ENCODE measurements around the gene KRTAP2-2.
"Not testable (repeated sequence)": the region's sequence is repeated elsewhere in the genome, so short reads cannot be mapped to it uniquely, and the experiment has no call there.

Gene KRTAP2-2

DNA sequence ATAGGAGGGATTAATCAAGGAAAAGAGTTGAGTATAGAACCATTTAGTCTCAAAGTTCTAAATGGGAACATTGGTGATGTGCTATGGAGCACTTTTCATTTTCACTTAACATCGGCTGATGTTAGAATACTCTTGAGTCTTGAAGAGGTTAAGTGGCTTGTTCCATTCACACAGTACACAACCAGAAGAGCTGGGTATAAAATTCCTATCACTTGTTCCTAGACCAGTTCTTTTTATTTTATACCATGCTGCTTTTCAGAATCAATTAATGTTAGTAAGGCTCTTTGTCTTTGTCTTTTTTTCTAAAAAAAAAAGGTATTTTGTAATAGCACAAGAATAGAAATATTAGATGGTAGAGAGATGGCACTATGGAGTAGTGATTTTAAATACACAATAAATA, 12.1 kb downstream of the KRTAP2-2 start:
- H3K27me3 ChIP-seq, result no peaks in the 10 kb centered on the region
- H3K9ac ChIP-seq, result no peak overlapping the region
- no peak overlapping the region for H3K4me2 ChIP-seq
- peaks cover 9% of the 10 kb centered on the region; the same call in 1 of the 2 replicates for H3K9me3 ChIP-seq
- no peak overlapping the region for H3K27ac ChIP-seq
- H3K4me3 ChIP-seq, result no peak overlapping the region
- no peaks in the 10 kb centered on the region for H3K4me1 ChIP-seq
- H4K20me1 ChIP-seq, result no peaks in the 10 kb centered on the region
- TF ChIP-seq Cebpa-rat (IDR thresholded peaks at IDR 0.05), result no peak
- H3K36me3 ChIP-seq, result no peaks in the 10 kb centered on the region

DNA sequence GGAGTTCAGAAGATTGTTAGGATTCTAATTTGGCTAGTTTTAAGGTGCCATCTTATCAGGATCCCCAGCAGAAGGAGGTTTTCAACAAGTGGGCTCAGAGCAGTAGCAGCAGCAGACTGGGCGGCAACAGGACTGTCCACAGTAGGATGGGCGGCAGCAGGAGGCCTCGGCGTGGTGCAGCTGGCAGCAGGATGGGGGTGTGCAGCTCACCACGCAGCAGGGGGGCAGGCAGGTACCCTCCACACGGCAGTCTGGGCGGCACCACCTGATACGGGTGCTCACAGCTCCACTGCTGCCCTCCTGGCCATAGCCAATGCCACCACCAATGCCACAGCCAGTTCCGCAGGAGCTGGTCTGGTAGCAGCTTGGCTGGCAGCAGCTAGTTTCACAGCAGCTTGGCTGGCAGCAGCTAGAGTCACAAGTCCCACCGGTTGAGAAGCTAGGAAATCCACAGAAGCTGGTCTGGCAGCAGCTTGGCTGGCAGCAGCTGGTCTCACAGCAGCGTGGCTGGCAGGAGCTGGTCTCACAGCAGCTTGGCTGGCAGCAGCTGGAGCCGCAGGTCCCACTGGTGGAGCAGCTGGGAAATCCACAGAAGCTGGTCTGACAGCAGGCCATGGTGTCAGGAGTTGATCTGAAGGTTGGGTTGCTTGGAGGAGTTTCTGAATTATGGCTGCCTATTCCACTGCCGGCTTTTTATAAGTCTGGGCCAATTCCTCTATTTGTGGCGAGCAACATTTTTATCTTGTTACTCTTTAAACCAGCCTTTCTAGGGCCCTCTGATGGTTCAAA, 14.1 kb downstream of the KRTAP2-2 start, which contains the start of gene KRTAP1-1:
Gene KRTAP1-1 (minus strand): TSS at position 668 of the 789 bp plus-strand sequence. CDS start 53 bp downstream, at position 615.
- H3K9me3 ChIP-seq, H3K9ac ChIP-seq: not testable (repeated sequence)

DNA sequence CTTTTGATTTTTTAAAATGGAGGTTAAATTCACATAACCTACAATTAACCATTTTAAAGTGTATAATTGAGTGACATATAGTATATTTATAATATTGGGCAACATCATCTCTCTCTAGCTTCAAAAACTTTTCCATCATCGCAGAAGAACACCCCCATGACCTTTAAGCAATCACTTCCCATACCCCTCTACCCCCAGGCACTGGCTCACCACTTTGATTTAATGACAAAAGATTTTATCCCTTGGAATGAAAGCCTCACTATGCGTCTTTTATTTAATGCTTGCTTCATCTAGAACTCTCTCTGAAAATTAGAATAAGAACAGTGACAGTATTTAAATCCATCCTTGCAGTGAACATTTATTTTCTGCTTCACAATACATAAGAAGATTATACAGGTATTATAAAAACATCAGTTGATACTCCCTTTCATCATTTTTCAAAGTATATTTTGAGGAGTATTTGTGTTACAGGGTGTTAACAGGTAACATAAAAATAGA, 17.1 kb downstream of the KRTAP2-2 start:
- Histone ChIP-seq H3K36me3 (no peaks in the 10 kb centered on the region), H3K27ac (no peak overlapping the region), H4K20me1 (no peaks in the 10 kb centered on the region), H3K4me1 (no peaks in the 10 kb centered on the region), H3K4me3 (no peak overlapping the region), H3K27me3 (no peaks in the 10 kb centered on the region), H3K4me2 (no peak overlapping the region), H3K9me3 (peaks cover 2% of the 10 kb centered on the region; the same call in 1 of the 2 replicates), H3K9ac (no peak overlapping the region)
- no peak for TF ChIP-seq Cebpa-rat (IDR thresholded peaks at IDR 0.05)

More for the DNA sequence above, 14.1 kb downstream of the KRTAP2-2 start, which contains the start of gene KRTAP1-1:
- H3K36me3 ChIP-seq, H3K4me1 ChIP-seq, H3K27ac ChIP-seq, H3K4me2 ChIP-seq, H3K4me3 ChIP-seq, H4K20me1 ChIP-seq, H3K27me3 ChIP-seq: not testable (repeated sequence)

DNA sequence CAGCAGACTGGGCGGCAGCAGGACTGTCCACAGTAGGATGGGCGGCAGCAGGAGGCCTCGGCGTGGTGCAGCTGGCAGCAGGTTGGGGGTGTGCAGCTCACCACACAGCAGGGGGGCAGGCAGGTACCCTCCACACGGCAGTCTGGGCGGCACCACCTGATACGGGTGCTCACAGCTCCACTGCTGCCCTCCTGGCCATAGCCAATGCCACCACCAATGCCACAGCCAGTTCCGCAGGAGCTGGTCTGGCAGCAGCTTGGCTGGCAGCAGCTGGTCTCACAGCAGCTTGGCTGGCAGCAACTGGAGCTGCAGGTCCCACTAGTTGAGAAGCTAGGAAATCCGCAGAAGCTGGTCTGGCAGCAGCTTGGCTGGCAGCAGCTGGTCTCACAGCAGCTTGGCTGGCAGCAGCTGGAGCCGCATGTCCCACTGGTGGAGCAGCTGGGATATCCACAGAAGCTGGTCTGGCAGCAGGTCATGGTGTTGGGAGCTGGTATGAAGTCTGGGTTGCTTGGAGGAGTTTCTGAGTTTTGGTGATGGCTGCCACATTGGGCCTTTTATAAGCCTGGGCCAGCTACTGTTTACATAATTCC, 20.6 kb downstream of the KRTAP2-2 start, which contains the start of gene KRTAP1-3:
Gene KRTAP1-3 (minus strand): TSS at position 529 of the 590 bp plus-strand sequence. CDS start 53 bp downstream, at position 476.
- H3K4me2 ChIP-seq, H3K36me3 ChIP-seq, H4K20me1 ChIP-seq, H3K4me1 ChIP-seq, H3K27ac ChIP-seq, H3K9ac ChIP-seq, H3K4me3 ChIP-seq, H3K27me3 ChIP-seq, H3K9me3 ChIP-seq: not testable (repeated sequence)

DNA sequence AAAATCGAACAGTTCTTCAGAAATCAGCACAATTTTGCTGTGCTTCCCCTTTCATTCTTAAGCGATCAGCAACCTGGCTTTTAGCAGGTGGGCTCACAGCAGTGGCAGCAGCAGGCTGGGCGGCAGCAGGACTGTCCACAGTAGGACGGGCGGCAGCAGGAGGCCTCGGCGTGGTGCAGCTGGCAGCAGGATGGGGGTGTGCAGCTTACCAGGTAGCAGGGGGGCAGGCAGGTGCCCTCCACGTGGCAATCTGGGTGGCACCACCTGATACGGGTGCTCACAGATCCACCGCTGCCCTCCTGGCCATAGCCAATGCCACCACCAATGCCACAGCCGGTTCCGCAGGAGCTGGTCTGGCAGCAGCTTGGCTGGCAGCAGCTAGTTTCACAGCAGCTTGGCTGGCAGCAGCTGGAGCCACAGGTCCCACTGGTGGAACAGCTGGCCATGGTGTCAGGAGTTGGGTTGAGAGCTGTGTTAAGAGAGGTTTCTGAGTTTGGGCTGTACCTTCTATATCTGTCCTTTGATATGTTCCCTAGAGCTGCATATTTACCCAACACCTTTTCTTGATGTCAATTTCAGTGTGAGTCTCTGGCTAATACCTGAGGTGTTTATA, 25.3 kb downstream of the KRTAP2-2 start, which contains the start of gene KRTAP1-4:
Gene KRTAP1-4 (minus strand): TSS at position 563 of the 613 bp plus-strand sequence. CDS start 117 bp downstream, at position 446.
- Histone ChIP-seq H3K9me3 (no peaks in the 10 kb centered on the region), H3K27me3 (no peaks in the 10 kb centered on the region), H4K20me1 (no peaks in the 10 kb centered on the region), H3K27ac (no peak within 1 kb of the TSS), H3K9ac (no peak within 1 kb of the TSS), H3K4me2 (no peak within 1 kb of the TSS), H3K36me3 (no peaks in the 10 kb centered on the region), H3K4me3 (no peak within 1 kb of the TSS), H3K4me1 (no peaks in the 10 kb centered on the region)
- TF ChIP-seq Cebpa-rat (IDR thresholded peaks at IDR 0.05), result no peak

DNA sequence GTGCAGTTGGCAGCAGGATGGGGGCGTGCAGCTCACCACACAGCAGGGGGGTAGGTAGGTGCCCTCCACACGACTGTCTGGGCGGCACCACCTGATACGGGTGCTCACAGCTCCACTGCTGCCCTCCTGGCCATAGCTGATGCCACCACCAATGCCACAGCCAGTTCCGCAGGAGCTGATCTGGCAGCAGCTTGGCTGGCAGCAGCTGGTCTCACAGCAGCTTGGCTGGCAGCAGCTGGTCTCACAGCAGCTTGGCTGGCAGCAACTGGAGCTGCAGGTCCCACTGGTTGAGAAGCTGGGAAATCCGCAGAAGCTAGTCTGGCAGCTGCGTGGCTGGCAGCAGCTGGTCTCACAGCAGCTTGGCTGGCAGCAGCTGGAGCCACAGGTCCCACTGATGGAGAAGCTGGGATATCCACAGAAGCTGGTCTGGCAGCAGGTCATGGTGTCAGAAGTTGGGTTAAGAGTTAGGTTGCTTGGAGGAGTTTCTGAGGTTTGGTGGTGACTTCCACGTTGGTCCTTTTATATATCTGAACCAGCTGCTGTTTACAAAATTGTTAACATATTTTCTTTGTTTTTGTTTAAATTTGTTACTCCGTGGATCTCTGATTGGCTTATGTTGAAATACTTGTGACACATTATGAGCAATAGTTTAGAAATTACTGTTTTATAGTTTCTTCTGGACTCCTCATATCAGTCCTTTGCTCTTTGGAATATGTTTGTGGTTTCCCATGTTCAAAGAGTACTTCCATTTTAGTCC, 28.1 kb downstream of the KRTAP2-2 start, which contains the start of gene KRTAP1-5:
Gene KRTAP1-5 (minus strand): TSS at position 494 of the 757 bp plus-strand sequence. CDS start 53 bp downstream, at position 441.
- no peak within 1 kb of the TSS for H3K9ac ChIP-seq
- H4K20me1 ChIP-seq, result no peaks in the 10 kb centered on the region
- H3K36me3 ChIP-seq, result no peaks in the 10 kb centered on the region
- H3K4me3 ChIP-seq, result no peak within 1 kb of the TSS
- no peaks in the 10 kb centered on the region for H3K9me3 ChIP-seq
- no peaks in the 10 kb centered on the region for H3K27me3 ChIP-seq
- no peak within 1 kb of the TSS for H3K27ac ChIP-seq
- TF ChIP-seq Cebpa-rat (IDR thresholded peaks at IDR 0.05), result no peak
- H3K4me2 ChIP-seq, result no peak within 1 kb of the TSS
- H3K4me1 ChIP-seq, result no peaks in the 10 kb centered on the region

DNA sequence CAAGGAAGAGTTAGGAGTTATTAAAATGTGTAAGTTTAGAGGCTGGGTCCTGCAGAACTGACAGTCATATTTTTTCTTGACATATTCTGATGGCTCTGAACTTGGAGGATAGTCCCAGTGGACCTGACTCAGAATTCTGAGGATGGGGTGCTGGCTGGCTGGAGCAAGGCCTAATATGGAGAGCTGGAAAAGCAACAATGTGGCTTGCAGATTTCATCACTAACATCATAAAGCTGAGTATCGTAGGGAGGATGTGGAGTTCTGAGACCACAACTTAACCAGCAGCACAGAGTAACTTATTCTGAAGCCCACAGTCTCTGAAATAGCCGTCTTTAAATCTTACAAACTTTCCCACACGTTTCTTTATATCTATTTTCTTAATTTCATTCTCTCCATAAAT, 30.3 kb downstream of the KRTAP2-2 start:
- no peak for TF ChIP-seq Cebpa-rat (IDR thresholded peaks at IDR 0.05)
- no peak overlapping the region for H3K9ac ChIP-seq

DNA sequence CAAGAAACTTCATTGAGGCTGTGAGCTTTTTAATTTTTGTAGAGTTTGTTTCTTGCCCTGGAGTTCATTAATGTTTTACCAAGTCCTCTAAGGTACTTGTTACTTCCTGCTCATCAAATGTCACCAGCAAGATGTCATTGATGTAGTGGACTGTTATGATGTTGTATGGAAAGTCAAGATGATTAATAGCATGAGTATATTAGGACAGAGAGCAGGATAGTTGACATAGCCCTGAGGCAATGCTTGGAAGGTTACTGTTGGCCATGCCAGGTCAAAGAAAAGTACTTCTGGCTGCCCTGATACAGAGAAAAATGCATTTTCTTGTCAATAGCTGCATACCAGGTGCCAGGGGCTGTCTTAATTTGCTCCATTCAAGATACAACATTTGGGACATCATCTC, 34.7 kb downstream of the KRTAP2-2 start:
- Histone ChIP-seq H3K9me3 (0 out of 2 replicates have a peak, but pooled peaks cover 6% of the 10 kb centered on the region), H3K27ac (no peak overlapping the region), H4K20me1 (no peaks in the 10 kb centered on the region), H3K9ac (no peak overlapping the region), H3K36me3 (no peaks in the 10 kb centered on the region), H3K4me2 (no peak overlapping the region), H3K27me3 (no peaks in the 10 kb centered on the region), H3K4me3 (no peak overlapping the region), H3K4me1 (no peaks in the 10 kb centered on the region)
- no peak for TF ChIP-seq Cebpa-rat (IDR thresholded peaks at IDR 0.05)

More for the DNA sequence above, 30.3 kb downstream of the KRTAP2-2 start:
- Histone ChIP-seq H3K27me3 (no peaks in the 10 kb centered on the region), H3K27ac (no peak overlapping the region), H3K4me1 (no peaks in the 10 kb centered on the region), H3K9me3 (0 out of 2 replicates have a peak, but pooled peaks cover 6% of the 10 kb centered on the region), H3K36me3 (no peaks in the 10 kb centered on the region), H3K4me2 (no peak overlapping the region), H3K4me3 (no peak overlapping the region), H4K20me1 (no peaks in the 10 kb centered on the region)

DNA sequence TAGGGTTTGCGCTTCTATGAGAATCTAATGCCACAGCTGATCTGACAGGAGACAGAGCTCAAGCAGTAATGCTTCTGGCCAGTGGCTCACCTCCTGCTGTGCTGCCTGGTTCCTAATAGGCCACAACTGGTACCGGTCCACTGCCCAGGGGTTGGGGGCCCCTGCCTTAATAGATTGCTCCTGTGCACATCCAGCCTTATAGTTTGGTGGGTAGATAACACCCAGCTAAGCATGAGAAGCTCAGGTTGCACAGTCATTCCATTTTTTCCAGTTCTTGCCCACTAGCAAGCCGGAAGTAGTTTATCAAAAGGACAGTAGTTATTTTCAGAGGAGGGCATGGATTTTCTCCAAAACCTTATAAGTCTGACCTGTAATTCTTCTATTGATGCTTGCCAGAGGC, 35.6 kb downstream of the KRTAP2-2 start:
- no peak overlapping the region for H3K9ac ChIP-seq
- H3K4me2 ChIP-seq, result no peak overlapping the region
- H3K4me3 ChIP-seq, result no peak overlapping the region
- H4K20me1 ChIP-seq, result no peaks in the 10 kb centered on the region
- H3K9me3 ChIP-seq, result 0 out of 2 replicates have a peak, but pooled peaks cover 6% of the 10 kb centered on the region
- no peaks in the 10 kb centered on the region for H3K4me1 ChIP-seq
- no peak for TF ChIP-seq Cebpa-rat (IDR thresholded peaks at IDR 0.05)
- no peaks in the 10 kb centered on the region for H3K36me3 ChIP-seq
- H3K27me3 ChIP-seq, result no peaks in the 10 kb centered on the region
- H3K27ac ChIP-seq, result no peak overlapping the region

Data from BLaER1 (cell line).